GM21526 (cell line): ENCODE results near the gene STAP2.
A peak's percentile ranks its signal among the peaks of the same experiment; 100 is the strongest.
"Not testable (repeated sequence)": the region's sequence is repeated elsewhere in the genome, so short reads cannot be mapped to it uniquely, and the experiment has no call there.

ENCODE experiments used
- ATAC-seq: cut with Tn5 transposase; IDR thresholded peaks from one replicate; pipeline ENCODE4 v1.9.1; 2021; ENCODE audit warnings: moderate library complexity; ENCODE audit not compliant: unreplicated experiment, low FRiP score

STAP2 gene

GRCh38 chr19:4328991-4329681 lies 9.5 kb downstream of the STAP2 start:
- ATAC-seq, result not testable (repeated sequence)

GRCh38 chr19:4328243-4328990 lies 10.2 kb downstream of the STAP2 start:
- peak; percentile 57 for ATAC-seq

GRCh38 chr19:4327877-4328242 lies 10.8 kb downstream of the STAP2 start:
- ATAC-seq, result peak; percentile 13

- peak; percentile 4 for ATAC-seq
Measured at GRCh38 chr19:4327252-4327876, 11.3 kb downstream of the STAP2 start.

GRCh38 chr19:4326837-4327251 lies 11.8 kb downstream of the STAP2 start:
- ATAC-seq, result no peak

- no peak for ATAC-seq
Measured at GRCh38 chr19:4326215-4326836, 12.3 kb downstream of the STAP2 start.

- no peak for ATAC-seq
Measured at GRCh38 chr19:4324228-4324627, 14.4 kb downstream of the STAP2 start.

GRCh38 chr19:4323692-4324091 lies 14.9 kb downstream of the STAP2 start:
- ATAC-seq, result no peak

- no peak for ATAC-seq
Measured at GRCh38 chr19:4322942-4323665, 15.5 kb downstream of the STAP2 start.

GRCh38 chr19:4320419-4320818 lies 18.2 kb downstream of the STAP2 start:
- no peak for ATAC-seq

- ATAC-seq, result no peak
Measured at GRCh38 chr19:4319067-4319718, 19.4 kb downstream of the STAP2 start.

- no peak for ATAC-seq
Measured at GRCh38 chr19:4318460-4318859, 20.2 kb downstream of the STAP2 start.

- ATAC-seq, result no peak
Measured at GRCh38 chr19:4316956-4317355, 21.7 kb downstream of the STAP2 start.

- ATAC-seq, result no peak
Measured at GRCh38 chr19:4313847-4314490, 24.7 kb downstream of the STAP2 start.

- no peak for ATAC-seq
Measured at GRCh38 chr19:4310247-4311121, 28.1 kb downstream of the STAP2 start.

- ATAC-seq, result no peak
Measured at GRCh38 chr19:4305659-4306058, 33.0 kb downstream of the STAP2 start.

GRCh38 chr19:4305257-4305612 lies 33.4 kb downstream of the STAP2 start:
- no peak for ATAC-seq

- ATAC-seq, result no peak
Measured at GRCh38 chr19:4304538-4305256, 33.9 kb downstream of the STAP2 start, which contains the start of gene FSD1. TSS of gene FSD1 (plus strand) at chr19:4304598. CDS start at chr19:4304747, 149 bp downstream.
